Neural cell (in vitro differentiated cells): Measurements from ENCODE around the gene HIF3A. TPM values are rescaled to one million over a fixed set of nuclear protein-coding genes. Genes with fewer than 3 reads are reported as not detected.

ENCODE experiments used
- H2AFZ ChIP-seq: fragments of 200-600, 300-800 bp; sonication (generic), shearing (Covaris generic); 2 replicates; pipeline ENCODE4 v1.6.0; 2014; ENCODE audit warnings: low read depth, mild to moderate bottlenecking, antibody characterized with exemption, low read length, moderate library complexity
- H3F3A ChIP-seq: fragments of 200-600 bp; shearing (Covaris generic); 2 replicates; pipeline ENCODE4 v1.6.1; 2016; ENCODE audit warnings: mild to moderate bottlenecking, moderate library complexity, mixed read lengths, antibody characterized with exemption, low read length; ENCODE audit not compliant: insufficient read depth, poor library complexity, severe bottlenecking
- H3K27ac ChIP-seq: fragments of 200-600, 300-800 bp; sonication (generic), shearing (Covaris generic); 2 replicates; pipeline ENCODE4 v1.5.1; 2014; ENCODE audit warnings: mild to moderate bottlenecking, low read length, moderate library complexity
- H3K27me3 ChIP-seq: fragments of 300-800, 200-600 bp; sonication (generic), shearing (Covaris generic); 2 replicates; pipeline ENCODE4 v1.6.0; 2014; ENCODE audit warnings: mild to moderate bottlenecking, low read depth, low read length, moderate library complexity; ENCODE audit not compliant: insufficient read depth
- H3K36me3 ChIP-seq: fragments of 300-800, 200-600 bp; sonication (generic), shearing (Covaris generic); 2 replicates; pipeline ENCODE4 v1.5.1; 2014; ENCODE audit warnings: mild to moderate bottlenecking, antibody characterized with exemption, low read length, moderate library complexity; ENCODE audit not compliant: insufficient read depth
- H3K4me2 ChIP-seq: fragments of 300-800, 200-600 bp; sonication (generic), shearing (Covaris generic); 2 replicates; pipeline ENCODE4 v1.6.0; 2014; ENCODE audit warnings: mild to moderate bottlenecking, low read length
- H3K4me3 ChIP-seq: fragments of 300-800, 200-600 bp; sonication (generic), shearing (Covaris generic); 2 replicates; pipeline ENCODE4 v1.5.1; 2014; ENCODE audit warnings: mild to moderate bottlenecking, low read length, moderate library complexity
- H3K79me2 ChIP-seq: fragments of 200-600 bp; shearing (Covaris generic); replicated peaks from 2 replicates; pipeline ENCODE4 v1.6.0; 2014; ENCODE audit warnings: mild to moderate bottlenecking, low read length, moderate library complexity; ENCODE audit not compliant: insufficient read depth
- H3K9ac ChIP-seq: fragments of 300-800, 200-600 bp; sonication (generic), shearing (Covaris generic); 2 replicates; pipeline ENCODE4 v1.6.1; 2016; ENCODE audit warnings: mild to moderate bottlenecking, low read length, mixed read lengths
- H3K9me2 ChIP-seq: fragments of 200-600 bp; shearing (Covaris generic); 2 replicates; pipeline ENCODE4 v1.6.1; 2016; ENCODE audit warnings: mild to moderate bottlenecking, low read length, mixed read lengths; ENCODE audit not compliant: insufficient read depth
- H3K9me3 ChIP-seq: fragments of 200-600, 300-800 bp; sonication (generic), shearing (Covaris generic); 2 replicates; pipeline ENCODE4 v1.6.1; 2016; ENCODE audit warnings: mild to moderate bottlenecking, mixed run types, low read length, moderate library complexity, mixed read lengths
- H4K20me1 ChIP-seq: fragments of 200-600 bp; shearing (Covaris generic); 2 replicates; pipeline ENCODE4 v1.6.1; 2016; ENCODE audit warnings: mild to moderate bottlenecking, mixed run types; ENCODE audit not compliant: insufficient read depth
- CTCF ChIP-seq: fragments of 450-650 bp; IDR thresholded peaks from 2 replicates; pipeline ENCODE4 v1.5.1; 2014; ENCODE audit warnings: antibody characterized with exemption, mild to moderate bottlenecking, moderate library complexity; ENCODE audit not compliant: poor library complexity, severe bottlenecking
- EP300 ChIP-seq: fragments of 450-650 bp; conservative IDR thresholded peaks from 2 replicates; pipeline ENCODE4 v1.6.1; 2014; ENCODE audit warnings: antibody characterized with exemption, mild to moderate bottlenecking, moderate library complexity; ENCODE audit not compliant: poor library complexity, severe bottlenecking
- EZH2 ChIP-seq: fragments of 200-600, 300-800 bp; shearing (Covaris generic), sonication (generic); IDR thresholded peaks from 2 replicates; pipeline ENCODE4 v1.6.1; 2014; ENCODE audit warnings: antibody characterized with exemption, low read length, borderline replicate concordance, mild to moderate bottlenecking; ENCODE audit not compliant: insufficient read depth, poor library complexity, severe bottlenecking
- MXI1 ChIP-seq: fragments of 450-650 bp; conservative IDR thresholded peaks from 2 replicates; pipeline ENCODE4 v1.6.1; 2014; ENCODE audit warnings: antibody characterized with exemption, mild to moderate bottlenecking; ENCODE audit not compliant: poor library complexity, severe bottlenecking
- POLR2AphosphoS5 ChIP-seq: IDR thresholded peaks from 2 replicates; pipeline ENCODE4 v1.6.1; 2012
- RAD21 ChIP-seq: fragments of 450-650 bp; conservative IDR thresholded peaks from 2 replicates; pipeline ENCODE4 v1.6.1; 2014; ENCODE audit warnings: antibody characterized with exemption, mild to moderate bottlenecking, moderate library complexity
- REST ChIP-seq: IDR thresholded peaks from 2 replicates; pipeline ENCODE4 v1.6.1; 2012; ENCODE audit warnings: borderline replicate concordance
- SMC3 ChIP-seq: fragments of 450-650 bp; conservative IDR thresholded peaks from 2 replicates; pipeline ENCODE4 v1.6.1; 2014; ENCODE audit warnings: antibody characterized with exemption, mild to moderate bottlenecking, moderate library complexity; ENCODE audit not compliant: poor library complexity
- TAF1 ChIP-seq: IDR thresholded peaks from 2 replicates; pipeline ENCODE4 v1.6.1; 2012; ENCODE audit warnings: low read depth
- polyA plus RNA-seq: library from polyadenylated mRNA; depleted of rRNA; stranded (reverse); fragments of >200 nt; gene quantifications from 2 replicates; pipeline ENCODE4 v1.2.3, GENCODE V29; 2014

The HIF3A gene
- polyA plus RNA-seq, 1 donor from 2014 or later = 2.0 TPM

GRCh38 chr19:46296202-46296480 lies 701 bp upstream of the HIF3A start:
- Histone ChIP-seq H3K27me3 (no peaks in the 10 kb centered on the region), H3K9ac (no peak overlapping the region), H3K4me2 (no peak overlapping the region), H2AFZ (no peak overlapping the region), H3K4me3 (peak overlapping the region; percentile 84), H3F3A (no peaks in the 10 kb centered on the region), H3K27ac (no peak overlapping the region), H3K79me2 (no peaks in the 10 kb centered on the region), H3K9me3 (no peaks in the 10 kb centered on the region), H3K9me2 (no peaks in the 10 kb centered on the region), H4K20me1 (no peaks in the 10 kb centered on the region), H3K36me3 (no peaks in the 10 kb centered on the region)
- TF ChIP-seq SMC3 (no peak), RAD21 (no peak), POLR2AphosphoS5 (no peak), TAF1 (no peak)

DNA sequence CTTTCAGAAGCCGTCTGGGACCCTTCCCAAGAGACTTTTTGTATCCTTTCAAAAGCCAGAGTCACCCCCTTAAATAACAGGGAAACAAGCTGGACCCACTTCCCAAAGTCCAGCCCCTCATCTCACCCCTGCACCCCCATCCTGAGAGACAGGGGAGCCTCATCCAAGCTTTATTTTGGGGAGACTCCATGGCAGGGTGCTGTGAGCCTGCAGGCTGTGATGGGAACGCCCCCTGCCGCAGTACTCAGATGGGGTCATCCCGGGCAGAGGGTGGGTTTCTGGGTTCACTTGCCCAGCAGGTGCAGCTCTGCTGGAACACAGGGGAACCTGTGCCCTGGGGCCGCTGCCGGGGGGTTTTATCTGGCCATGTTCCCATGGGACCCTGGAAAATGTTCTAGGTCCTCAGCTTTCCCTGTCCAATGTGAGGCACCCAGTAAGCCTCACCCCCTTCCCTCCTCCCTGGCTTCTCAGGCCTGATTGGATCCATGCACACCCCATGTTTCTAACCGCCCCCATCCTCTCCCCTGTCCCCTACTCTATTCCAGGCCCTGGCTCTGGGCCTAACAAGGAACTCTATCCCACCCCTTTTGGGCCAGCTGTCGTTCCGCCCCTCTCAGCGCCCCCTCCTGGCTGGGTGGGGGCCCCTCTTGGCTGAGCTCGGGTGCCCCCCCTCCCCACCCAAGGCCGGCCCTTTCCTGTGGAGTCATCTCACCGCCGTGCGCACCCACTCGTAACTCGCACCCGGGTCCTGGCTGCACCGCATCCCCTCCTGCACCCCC lies 1.0 kb downstream of the HIF3A start:
- Histone ChIP-seq H3K9me2 (no peaks in the 10 kb centered on the region), H3K27me3 (no peaks in the 10 kb centered on the region), H3K9me3 (no peaks in the 10 kb centered on the region), H4K20me1 (no peaks in the 10 kb centered on the region), H3K4me3 (peak overlapping the region; percentile 84), H3K27ac (no peak overlapping the region), H3K36me3 (no peaks in the 10 kb centered on the region), H3K9ac (no peak overlapping the region), H3F3A (no peaks in the 10 kb centered on the region), H2AFZ (no peak overlapping the region), H3K4me2 (no peak overlapping the region), H3K79me2 (no peaks in the 10 kb centered on the region)
- no peak for TF ChIP-seq MXI1
- no peak for TF ChIP-seq TAF1
- no peak for TF ChIP-seq POLR2AphosphoS5
- no peak for TF ChIP-seq RAD21
- no peak for TF ChIP-seq SMC3
- TF ChIP-seq CTCF = no peak
- TF ChIP-seq EP300 = no peak
- no peak for TF ChIP-seq EZH2

DNA sequence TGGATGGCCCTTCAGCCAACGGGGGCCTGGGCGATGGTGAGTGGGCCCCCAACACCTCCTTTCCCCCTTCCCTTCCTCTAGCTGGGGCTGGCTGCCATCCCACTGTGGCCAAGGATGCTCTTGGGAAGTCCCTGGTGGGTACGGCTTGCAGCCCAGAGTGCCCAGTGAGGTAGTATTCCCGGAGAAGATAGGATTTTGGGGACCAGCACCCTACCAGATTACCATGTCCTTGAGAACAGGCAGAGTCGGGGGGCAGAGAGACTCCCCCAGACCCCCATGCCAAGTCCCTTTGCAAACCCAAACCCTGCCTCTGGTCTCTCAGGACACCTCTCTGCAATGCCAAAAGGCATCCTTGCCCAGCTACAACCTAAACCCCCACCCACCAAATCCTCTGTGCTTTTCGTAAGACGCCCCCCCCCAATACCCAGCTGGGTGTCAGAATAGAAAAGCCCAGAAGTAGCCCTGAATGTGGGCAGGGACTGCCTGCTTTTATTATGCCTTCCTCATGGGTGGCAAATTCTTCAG lies 1.7 kb downstream of the HIF3A start:
- H3K9me3 ChIP-seq = no peaks in the 10 kb centered on the region
- H3K79me2 ChIP-seq = no peaks in the 10 kb centered on the region
- no peak overlapping the region for H2AFZ ChIP-seq
- TF ChIP-seq RAD21 (no peak), SMC3 (no peak), EZH2 (no peak), REST (no peak), MXI1 (no peak), CTCF (no peak), POLR2AphosphoS5 (no peak), EP300 (no peak), TAF1 (no peak)
- no peaks in the 10 kb centered on the region for H4K20me1 ChIP-seq
- H3K36me3 ChIP-seq = no peaks in the 10 kb centered on the region
- H3K9ac ChIP-seq = no peak overlapping the region
- no peaks in the 10 kb centered on the region for H3K9me2 ChIP-seq
- no peaks in the 10 kb centered on the region for H3K27me3 ChIP-seq
- no peaks in the 10 kb centered on the region for H3F3A ChIP-seq
- H3K4me2 ChIP-seq = no peak overlapping the region
- no peak overlapping the region for H3K4me3 ChIP-seq
- H3K27ac ChIP-seq = no peak overlapping the region
